Raji (cell line): ENCODE data around the gene EGFL7.

Source experiments
- POLR2A ChIP-seq: IDR thresholded peaks from 2 replicates; pipeline ENCODE4 v1.6.1; 2011; ENCODE audit warnings: low read depth, low read length, control low read depth; ENCODE audit not compliant: insufficient read depth

The EGFL7 gene

GRCh38 chr9:136648751-136649150, 14.0 kb upstream of the EGFL7 start:
- no peak for TF ChIP-seq POLR2A

GRCh38 chr9:136650021-136650420, 12.7 kb upstream of the EGFL7 start:
- TF ChIP-seq POLR2A = no peak

- TF ChIP-seq POLR2A = no peak
Observed at GRCh38 chr9:136650648-136651047, 12.1 kb upstream of the EGFL7 start.

- no peak for TF ChIP-seq POLR2A
Observed at GRCh38 chr9:136651860-136652259, 10.9 kb upstream of the EGFL7 start.

- TF ChIP-seq POLR2A = no peak
Observed at GRCh38 chr9:136653323-136654079, 9.2 kb upstream of the EGFL7 start.

- no peak for TF ChIP-seq POLR2A
Observed at GRCh38 chr9:136654820-136655535, 7.7 kb upstream of the EGFL7 start.

GRCh38 chr9:136655536-136656182, 7.1 kb upstream of the EGFL7 start:
- no peak for TF ChIP-seq POLR2A

- no peak for TF ChIP-seq POLR2A
Observed at GRCh38 chr9:136656183-136656738, 6.5 kb upstream of the EGFL7 start.

- TF ChIP-seq POLR2A = no peak
Observed at GRCh38 chr9:136656795-136657611, 5.7 kb upstream of the EGFL7 start.

GRCh38 chr9:136657974-136658848, 4.5 kb upstream of the EGFL7 start:
- no peak for TF ChIP-seq POLR2A

GRCh38 chr9:136658849-136659535, 3.7 kb upstream of the EGFL7 start:
- TF ChIP-seq POLR2A = no peak

- no peak for TF ChIP-seq POLR2A
Observed at GRCh38 chr9:136659861-136660784, 2.6 kb upstream of the EGFL7 start.
